ENCODE measurements around the gene RGS19.
A peak's percentile ranks its signal among the peaks of the same experiment; 100 is the strongest.

Gene RGS19

GRCh38 chr20:64106435-64106961 is 27.2 kb upstream of the RGS19 start:
- Histone ChIP-seq H3K36me3 (ENCODE audit: control insufficient read depth, insufficient read depth, low read length) (no peaks in the 10 kb centered on the region), H2BK5ac (ENCODE audit: low read length) (no peak overlapping the region), H3K18ac (ENCODE audit: low read length) (no peak overlapping the region), H3K4me3 (ENCODE audit: low read length) (no peak overlapping the region), H3K4me1 (ENCODE audit: control insufficient read depth, low read depth, low read length) (no peaks in the 10 kb centered on the region), H3K4me2 (ENCODE audit: low read length) (no peak overlapping the region), H3K23ac (ENCODE audit: low read length) (no peak overlapping the region), H3K27me3 (ENCODE audit: insufficient read depth, low read length, poor library complexity) (no peaks in the 10 kb centered on the region), H2AK5ac (ENCODE audit: low read length) (no peak overlapping the region), H2BK15ac (replicated peaks; ENCODE audit: low read depth) (no peak overlapping the region), H3K9ac (ENCODE audit: low read length) (no peak overlapping the region), H3K4ac (ENCODE audit: low read depth, low read length) (no peak overlapping the region), H3K79me1 (ENCODE audit: low read length) (no peaks in the 10 kb centered on the region), H3K56ac (ENCODE audit: low read length) (no peak overlapping the region), H3K27ac (ENCODE audit: low read depth, low read length) (no peak overlapping the region), H4K8ac (ENCODE audit: low read depth, low read length) (no peak overlapping the region), H3K79me2 (ENCODE audit: control insufficient read depth, insufficient read depth, low read length) (no peaks in the 10 kb centered on the region), H4K5ac (ENCODE audit: low read length) (no peak overlapping the region), H2BK120ac (ENCODE audit: low read depth, low read length) (no peak overlapping the region)
- no CpG with 5 or more reads among the region's 28 CpGs for WGBS (ENCODE audit: extremely low coverage, insufficient coverage, low lambda C conversion rate)
- no peak for DNase-seq

GRCh38 chr20:64105846-64106434 is 26.6 kb upstream of the RGS19 start:
- no peaks in the 10 kb centered on the region for H3K4me1 ChIP-seq (ENCODE audit: control insufficient read depth, low read depth, low read length)
- no peak overlapping the region for H2BK15ac ChIP-seq (replicated peaks; ENCODE audit: low read depth)
- no peak for DNase-seq
- H2BK120ac ChIP-seq (ENCODE audit: low read depth, low read length), result no peak overlapping the region
- no peak overlapping the region for H4K8ac ChIP-seq (ENCODE audit: low read depth, low read length)
- no peak overlapping the region for H3K9ac ChIP-seq (ENCODE audit: low read length)
- no peak overlapping the region for H2BK5ac ChIP-seq (ENCODE audit: low read length)
- H3K4ac ChIP-seq (ENCODE audit: low read depth, low read length), result no peak overlapping the region
- no peak overlapping the region for H3K4me3 ChIP-seq (ENCODE audit: low read length)
- no peaks in the 10 kb centered on the region for H3K36me3 ChIP-seq (ENCODE audit: control insufficient read depth, insufficient read depth, low read length)
- H3K79me2 ChIP-seq (ENCODE audit: control insufficient read depth, insufficient read depth, low read length), result no peaks in the 10 kb centered on the region
- no peaks in the 10 kb centered on the region for H3K27me3 ChIP-seq (ENCODE audit: insufficient read depth, low read length, poor library complexity)
- no peak overlapping the region for H2AK5ac ChIP-seq (ENCODE audit: low read length)
- no peak overlapping the region for H3K27ac ChIP-seq (ENCODE audit: low read depth, low read length)
- H3K79me1 ChIP-seq (ENCODE audit: low read length), result no peaks in the 10 kb centered on the region
- H3K23ac ChIP-seq (ENCODE audit: low read length), result no peak overlapping the region
- WGBS (ENCODE audit: extremely low coverage, insufficient coverage, low lambda C conversion rate), result no CpG with 5 or more reads among the region's 39 CpGs
- no peak overlapping the region for H4K5ac ChIP-seq (ENCODE audit: low read length)
- no peak overlapping the region for H3K56ac ChIP-seq (ENCODE audit: low read length)
- H3K18ac ChIP-seq (ENCODE audit: low read length), result no peak overlapping the region
- H3K4me2 ChIP-seq (ENCODE audit: low read length), result no peak overlapping the region

GRCh38 chr20:64104667-64105451 is 25.5 kb upstream of the RGS19 start:
- Histone ChIP-seq H3K56ac (ENCODE audit: low read length) (no peak overlapping the region), H2AK5ac (ENCODE audit: low read length) (no peak overlapping the region), H3K36me3 (ENCODE audit: control insufficient read depth, insufficient read depth, low read length) (no peaks in the 10 kb centered on the region), H3K27me3 (ENCODE audit: insufficient read depth, low read length, poor library complexity) (no peaks in the 10 kb centered on the region), H3K27ac (ENCODE audit: low read depth, low read length) (no peak overlapping the region), H3K79me1 (ENCODE audit: low read length) (no peaks in the 10 kb centered on the region), H3K4me2 (ENCODE audit: low read length) (no peak overlapping the region), H2BK120ac (ENCODE audit: low read depth, low read length) (no peak overlapping the region), H2BK15ac (replicated peaks; ENCODE audit: low read depth) (no peak overlapping the region), H3K18ac (ENCODE audit: low read length) (no peak overlapping the region), H3K4me3 (ENCODE audit: low read length) (no peak overlapping the region), H3K23ac (ENCODE audit: low read length) (no peak overlapping the region), H3K9ac (ENCODE audit: low read length) (no peak overlapping the region), H2BK5ac (ENCODE audit: low read length) (no peak overlapping the region), H4K5ac (ENCODE audit: low read length) (no peak overlapping the region), H3K4me1 (ENCODE audit: control insufficient read depth, low read depth, low read length) (no peaks in the 10 kb centered on the region), H3K4ac (ENCODE audit: low read depth, low read length) (no peak overlapping the region), H4K8ac (ENCODE audit: low read depth, low read length) (no peak overlapping the region), H3K79me2 (ENCODE audit: control insufficient read depth, insufficient read depth, low read length) (no peaks in the 10 kb centered on the region)
- WGBS (ENCODE audit: extremely low coverage, insufficient coverage, low lambda C conversion rate), result no CpG with 5 or more reads among the region's 25 CpGs
- DNase-seq, result no peak

- Histone ChIP-seq H3K79me1 (ENCODE audit: low read length) (no peaks in the 10 kb centered on the region), H3K56ac (ENCODE audit: low read length) (no peak overlapping the region), H3K9ac (ENCODE audit: low read length) (no peak overlapping the region), H2BK5ac (ENCODE audit: low read length) (no peak overlapping the region), H3K23ac (ENCODE audit: low read length) (no peak overlapping the region), H3K18ac (ENCODE audit: low read length) (no peak overlapping the region), H3K36me3 (ENCODE audit: control insufficient read depth, insufficient read depth, low read length) (no peaks in the 10 kb centered on the region), H3K27ac (ENCODE audit: low read depth, low read length) (no peak overlapping the region), H3K4ac (ENCODE audit: low read depth, low read length) (no peak overlapping the region), H3K4me1 (ENCODE audit: control insufficient read depth, low read depth, low read length) (no peaks in the 10 kb centered on the region), H3K27me3 (ENCODE audit: insufficient read depth, low read length, poor library complexity) (no peaks in the 10 kb centered on the region), H4K5ac (ENCODE audit: low read length) (no peak overlapping the region), H4K8ac (ENCODE audit: low read depth, low read length) (no peak overlapping the region), H3K4me2 (ENCODE audit: low read length) (no peak overlapping the region), H3K4me3 (ENCODE audit: low read length) (no peak overlapping the region), H3K79me2 (ENCODE audit: control insufficient read depth, insufficient read depth, low read length) (no peaks in the 10 kb centered on the region), H2BK120ac (ENCODE audit: low read depth, low read length) (no peak overlapping the region), H2AK5ac (ENCODE audit: low read length) (no peak overlapping the region), H2BK15ac (replicated peaks; ENCODE audit: low read depth) (no peak overlapping the region)
- no CpG with 5 or more reads among the region's 20 CpGs for WGBS (ENCODE audit: extremely low coverage, insufficient coverage, low lambda C conversion rate)
- DNase-seq, result no peak
These were observed 24.8 kb upstream of the RGS19 start for GRCh38 chr20:64103871-64104666.

- H3K9ac ChIP-seq (ENCODE audit: low read length), result peak overlapping the region; percentile 35
- peak overlapping the region; percentile 61 for H3K56ac ChIP-seq (ENCODE audit: low read length)
- no peak overlapping the region for H2BK120ac ChIP-seq (ENCODE audit: low read depth, low read length)
- H3K36me3 ChIP-seq (ENCODE audit: control insufficient read depth, insufficient read depth, low read length), result no peaks in the 10 kb centered on the region
- no peaks in the 10 kb centered on the region for H3K79me2 ChIP-seq (ENCODE audit: control insufficient read depth, insufficient read depth, low read length)
- H3K18ac ChIP-seq (ENCODE audit: low read length), result no peak overlapping the region
- no peak overlapping the region for H4K5ac ChIP-seq (ENCODE audit: low read length)
- H3K4me1 ChIP-seq (ENCODE audit: control insufficient read depth, low read depth, low read length), result no peaks in the 10 kb centered on the region
- peak overlapping the region; percentile 35 for H3K4me2 ChIP-seq (ENCODE audit: low read length)
- H3K27ac ChIP-seq (ENCODE audit: low read depth, low read length), result no peak overlapping the region
- H3K23ac ChIP-seq (ENCODE audit: low read length), result no peak overlapping the region
- no peak overlapping the region for H3K4me3 ChIP-seq (ENCODE audit: low read length)
- no peaks in the 10 kb centered on the region for H3K79me1 ChIP-seq (ENCODE audit: low read length)
- H3K27me3 ChIP-seq (ENCODE audit: insufficient read depth, low read length, poor library complexity), result no peaks in the 10 kb centered on the region
- no peak overlapping the region for H2BK15ac ChIP-seq (replicated peaks; ENCODE audit: low read depth)
- no peak overlapping the region for H3K4ac ChIP-seq (ENCODE audit: low read depth, low read length)
- no peak overlapping the region for H2BK5ac ChIP-seq (ENCODE audit: low read length)
- WGBS (ENCODE audit: extremely low coverage, insufficient coverage, low lambda C conversion rate), result no CpG with 5 or more reads among the region's 30 CpGs
- H2AK5ac ChIP-seq (ENCODE audit: low read length), result no peak overlapping the region
- no peak overlapping the region for H4K8ac ChIP-seq (ENCODE audit: low read depth, low read length)
- DNase-seq, result peak; percentile 57
These were observed 23.5 kb upstream of the RGS19 start for GRCh38 chr20:64102647-64103354.
